Measurements from ENCODE around the gene CENATAC. TPM values are rescaled to one million over a fixed set of nuclear protein-coding genes. Genes with fewer than 3 reads are reported as not detected.

The CENATAC gene
- total RNA-seq, 1 experiment from 2014 or later, result 46.9 TPM

GRCh38 chr11:119026970-119027369 lies 29.0 kb downstream of the CENATAC start:
- no peak for DNase-seq
- no peaks in the 10 kb centered on the region for H3K9me3 Mint-ChIP-seq (ENCODE audit: low read depth, unreplicated experiment)
- peaks cover 36% of the 10 kb centered on the region for H3K36me3 Mint-ChIP-seq (ENCODE audit: insufficient read depth, unreplicated experiment)
- no peak overlapping the region for H3K27ac Mint-ChIP-seq (ENCODE audit: unreplicated experiment)
- intact Hi-C loops (cut with micrococcal nuclease; ENCODE audit: unreplicated experiment), result no loop called here
- H3K4me1 Mint-ChIP-seq (ENCODE audit: low read depth, unreplicated experiment), result peaks cover 24% of the 10 kb centered on the region
- no peaks in the 10 kb centered on the region for H3K27me3 Mint-ChIP-seq (ENCODE audit: unreplicated experiment)
- CTCF ChIA-PET, result no interaction called here
- BruUV-seq (replicated peaks), result no TSS peak
- TF ChIP-seq CTCF (IDR thresholded peaks at IDR 0.05; ENCODE audit: unreplicated experiment), result no peak
- H3K4me3 Mint-ChIP-seq (ENCODE audit: low read depth, unreplicated experiment), result no peak overlapping the region

- Mint-ChIP-seq H3K4me3 (ENCODE audit: low read depth, unreplicated experiment) (peak overlapping the region; percentile 17), H3K36me3 (ENCODE audit: insufficient read depth, unreplicated experiment) (peaks cover 36% of the 10 kb centered on the region), H3K27ac (ENCODE audit: unreplicated experiment) (no peak overlapping the region), H3K9me3 (ENCODE audit: low read depth, unreplicated experiment) (no peaks in the 10 kb centered on the region), H3K27me3 (ENCODE audit: unreplicated experiment) (no peaks in the 10 kb centered on the region), H3K4me1 (ENCODE audit: low read depth, unreplicated experiment) (peaks cover 24% of the 10 kb centered on the region)
- no peak for DNase-seq
- intact Hi-C loops (cut with micrococcal nuclease; ENCODE audit: unreplicated experiment), result no loop called here
- CTCF ChIA-PET, result no interaction called here
- no peak for TF ChIP-seq CTCF (IDR thresholded peaks at IDR 0.05; ENCODE audit: unreplicated experiment)
- no TSS peak for BruUV-seq (replicated peaks)
Measured at GRCh38 chr11:119027561-119028345, 29.8 kb downstream of the CENATAC start.

GRCh38 chr11:119028346-119029068 lies 30.6 kb downstream of the CENATAC start:
- CTCF ChIA-PET, result no interaction called here
- no peaks in the 10 kb centered on the region for H3K9me3 Mint-ChIP-seq (ENCODE audit: low read depth, unreplicated experiment)
- peaks cover 29% of the 10 kb centered on the region for H3K36me3 Mint-ChIP-seq (ENCODE audit: insufficient read depth, unreplicated experiment)
- intact Hi-C loops (cut with micrococcal nuclease; ENCODE audit: unreplicated experiment), result no loop called here
- no peak overlapping the region for H3K27ac Mint-ChIP-seq (ENCODE audit: unreplicated experiment)
- H3K4me1 Mint-ChIP-seq (ENCODE audit: low read depth, unreplicated experiment), result peaks cover 24% of the 10 kb centered on the region
- no TSS peak for BruUV-seq (replicated peaks)
- no peak for TF ChIP-seq CTCF (IDR thresholded peaks at IDR 0.05; ENCODE audit: unreplicated experiment)
- peak overlapping the region; percentile 76 for H3K4me3 Mint-ChIP-seq (ENCODE audit: low read depth, unreplicated experiment)
- peak; percentile 8 for DNase-seq
- no peaks in the 10 kb centered on the region for H3K27me3 Mint-ChIP-seq (ENCODE audit: unreplicated experiment)

- CTCF ChIA-PET, result no interaction called here
- Mint-ChIP-seq H3K4me3 (ENCODE audit: low read depth, unreplicated experiment) (peak overlapping the region; percentile 76), H3K36me3 (ENCODE audit: insufficient read depth, unreplicated experiment) (peaks cover 27% of the 10 kb centered on the region), H3K9me3 (ENCODE audit: low read depth, unreplicated experiment) (no peaks in the 10 kb centered on the region), H3K4me1 (ENCODE audit: low read depth, unreplicated experiment) (peaks cover 24% of the 10 kb centered on the region), H3K27me3 (ENCODE audit: unreplicated experiment) (no peaks in the 10 kb centered on the region), H3K27ac (ENCODE audit: unreplicated experiment) (peak overlapping the region; percentile 50)
- intact Hi-C loops (cut with micrococcal nuclease; ENCODE audit: unreplicated experiment), result no loop called here
- no peak for DNase-seq
- TF ChIP-seq CTCF (IDR thresholded peaks at IDR 0.05; ENCODE audit: unreplicated experiment), result no peak
- BruUV-seq (replicated peaks), result no TSS peak
Measured at GRCh38 chr11:119029069-119029339, 31.1 kb downstream of the CENATAC start.

Data from Calu3 (cell line).